Aorta (tissue), 5 donors: Measurements from ENCODE around the gene DEF6. TPM values are rescaled to one million over a fixed set of nuclear protein-coding genes. Genes with fewer than 3 reads are reported as not detected.

Experiments
- ATAC-seq: fragments of 200-7000 bp; cut with Tn5 transposase; one replicate; pipeline ENCODE4 v1.9.1; 2022; ENCODE audit warnings: moderate library complexity; ENCODE audit not compliant: low FRiP score
- DNase-seq, 2 donors: peaks; one replicate each; pipeline ENCODE4 v3.0.0-alpha.2; 2020
- H3K27ac ChIP-seq, 2 donors: one replicate each; pipeline ENCODE4 v1.5.1; 2013; ENCODE audit warnings: low read length in 2 of 2, mild to moderate bottlenecking in 2 of 2, moderate library complexity in 2 of 2, control low read depth in 1 of 2, inconsistent platforms in 1 of 2, low read depth in 1 of 2
- H3K27me3 ChIP-seq, 2 donors: one replicate each; pipeline ENCODE4 v1.6.1; 2013; ENCODE audit warnings: control low read depth in 1 of 2, low read length in 1 of 2, mild to moderate bottlenecking in 1 of 2, moderate library complexity in 1 of 2; ENCODE audit not compliant: insufficient read depth in 2 of 2, control insufficient read depth in 1 of 2
- H3K36me3 ChIP-seq, 2 donors: one replicate each; pipeline ENCODE4 v1.6.1; 2013; ENCODE audit warnings: control low read depth in 1 of 2, low read length in 1 of 2, mild to moderate bottlenecking in 1 of 2; ENCODE audit not compliant: insufficient read depth in 2 of 2, control insufficient read depth in 1 of 2
- H3K4me1 ChIP-seq, 2 donors: one replicate each; pipeline ENCODE4 v1.6.1; 2013; ENCODE audit warnings: low read length in 2 of 2, control low read depth in 1 of 2, mild to moderate bottlenecking in 1 of 2, moderate library complexity in 1 of 2; ENCODE audit not compliant: insufficient read depth in 2 of 2, control insufficient read depth in 1 of 2
- H3K4me3 ChIP-seq, 2 donors: one replicate each; pipeline ENCODE4 v1.5.1; 2013; ENCODE audit warnings: low read length in 2 of 2, control low read depth in 1 of 2, mild to moderate bottlenecking in 1 of 2
- H3K9me3 ChIP-seq: one replicate; pipeline ENCODE4 v1.6.1; 2013; ENCODE audit warnings: mild to moderate bottlenecking, low read length; ENCODE audit not compliant: control insufficient read depth
- WGBS, 2 donors: extraction: QIAGEN DNeasy Blood & Tissue Kit; methylation state at CpG; one replicate each; pipeline ENCODE4 v1.1.7; 2013; 5-methylcytosine and 5-hydroxymethylcytosine counted together
- intact Hi-C, 2 donors: fragments of 100-400 bp; cut with DNase I; formaldehyde crosslinking; loops; one replicate each; pipeline versions ENCODE4 v1.14.2 to v1.15.0; 2022
- polyA plus RNA-seq, 2 donors: library from polyadenylated mRNA; stranded (reverse); fragments of 200-250 nt; gene quantifications; one replicate each; pipeline ENCODE4 v1.2.3, GENCODE V29; 2013
- total RNA-seq, 2 donors: library from RNA; stranded (reverse); fragmentation: NEBNext Ultra II Directional; extraction: Animal tissue kit (Norgen Biotek cat#: 25700); gene quantifications; one replicate each; pipeline ENCODE4 v1.2.1, GENCODE V29; 2021
- donor health status: healthy with polysubstance abuse.
- donor health status: Bipolar disorder and iron deficiency.
- donor health status: DM: no; HTN: no; CAD: no.
- donor health status: DM: no; HTN: no; CAD: no.
- donor health status: DM: yes; HTN: yes; CAD: no.

Gene DEF6
- total and polyA plus RNA-seq, 4 donors = 1.5 to 13.0 (median 6.4) TPM

GRCh38 chr6:35368038-35368887 lies 70.6 kb downstream of the DEF6 start:
- H3K27me3 ChIP-seq = no peaks in the 10 kb centered on the region

DNA sequence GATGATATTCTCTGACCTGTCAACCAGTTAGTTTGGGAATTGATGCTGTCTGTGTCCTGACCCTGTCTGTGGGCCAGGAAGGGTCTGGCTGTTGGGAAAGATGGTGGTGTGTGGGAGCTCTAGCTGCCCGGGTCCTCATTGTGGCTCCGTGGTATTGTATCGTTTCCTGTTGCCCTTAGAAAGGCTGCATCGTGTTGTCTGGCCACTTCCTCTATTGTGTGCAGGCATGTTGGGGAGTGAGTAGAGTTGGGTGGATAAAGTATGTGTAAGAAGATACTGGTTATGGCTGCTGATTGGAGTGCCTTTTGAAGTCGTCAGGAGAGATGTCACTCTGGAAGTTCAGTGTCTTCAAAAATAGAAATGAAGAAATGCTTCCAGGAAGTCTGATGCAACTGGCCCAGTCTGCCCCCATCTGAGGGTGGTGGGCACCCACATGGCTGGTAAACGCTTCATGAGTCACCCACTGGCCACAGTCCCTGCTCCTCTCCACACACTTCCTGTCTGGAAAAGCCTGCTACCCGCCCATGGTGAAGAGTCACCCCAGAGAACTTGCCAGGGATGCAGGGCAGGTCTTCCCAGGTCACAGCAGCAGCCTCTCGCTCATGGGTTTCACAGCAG lies 72.6 kb downstream of the DEF6 start:
- peak; percentile 81 for ATAC-seq
- no peaks in the 10 kb centered on the region for H3K9me3 ChIP-seq
- H3K4me1 ChIP-seq = no peaks in the 10 kb centered on the region
- H3K27ac ChIP-seq = no peak overlapping the region
- intact Hi-C loops = no loop called here
- H3K36me3 ChIP-seq = no peaks in the 10 kb centered on the region
- DNase-seq = peak; percentile 92 to 95
- whole genome bisulfite sequencing, 2 donors = 31 to 33% methylated on average over 8 of the region's 8 CpGs
- no peaks in the 10 kb centered on the region for H3K27me3 ChIP-seq
- H3K4me3 ChIP-seq = no peak overlapping the region

More at GRCh38 chr6:35368038-35368887, 70.6 kb downstream of the DEF6 start:
- H3K4me1 ChIP-seq = no peaks in the 10 kb centered on the region
- H3K36me3 ChIP-seq = no peaks in the 10 kb centered on the region
- 74 to 89% methylated on average over 2 of the region's 2 CpGs for WGBS, 2 donors
- no peak for ATAC-seq
- intact Hi-C loops = no loop called here
- DNase-seq = peak; percentile 41 to 57
- H3K27ac ChIP-seq = no peak overlapping the region
- no peaks in the 10 kb centered on the region for H3K9me3 ChIP-seq
- H3K4me3 ChIP-seq = no peak overlapping the region

DNA sequence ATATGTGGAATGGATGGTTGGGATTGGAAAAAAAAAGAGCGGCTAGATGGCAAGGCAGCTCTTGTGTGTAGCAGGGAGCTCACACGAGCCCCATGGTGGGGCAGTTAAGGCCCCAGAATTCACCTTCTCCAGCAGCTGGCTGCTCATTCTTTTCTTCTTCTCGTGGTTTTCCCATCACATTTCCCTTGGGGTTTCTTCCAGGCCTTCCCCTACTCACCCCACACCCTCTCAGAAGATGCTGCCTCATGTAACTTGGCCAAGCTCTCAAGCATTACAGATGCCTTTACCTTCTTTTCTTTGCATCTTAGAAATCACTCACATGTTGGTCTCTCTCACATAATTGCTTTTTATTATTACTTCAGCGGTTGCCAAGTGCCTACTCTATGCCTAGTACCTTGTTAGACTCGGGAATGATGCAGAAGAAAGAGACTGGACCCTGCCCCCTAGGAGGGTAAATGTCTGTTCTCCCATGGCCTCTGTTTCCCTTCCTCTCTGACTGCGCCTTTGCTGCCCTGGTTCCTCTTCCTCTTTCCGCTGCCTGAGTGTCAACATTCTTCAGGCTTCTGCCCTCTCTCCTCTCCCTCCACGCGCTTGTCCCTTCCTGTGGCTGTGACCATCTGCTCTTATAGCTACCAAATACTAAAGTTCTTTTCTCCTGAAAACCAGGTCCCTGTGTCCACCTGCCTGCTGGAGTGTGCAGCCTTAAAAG lies 73.3 kb downstream of the DEF6 start:
- Histone ChIP-seq H3K4me3 (no peak overlapping the region), H3K27ac (no peak overlapping the region), H3K9me3 (no peaks in the 10 kb centered on the region), H3K4me1 (no peaks in the 10 kb centered on the region), H3K36me3 (no peaks in the 10 kb centered on the region), H3K27me3 (no peaks in the 10 kb centered on the region)
- intact Hi-C loops = no loop called here
- DNase-seq (peak in 1 of 2 donors; percentile 77), ATAC-seq (peak; percentile 56)
- 71 to 72% methylated on average over 9 of the region's 9 CpGs for WGBS, 2 donors

Other genes with a start within 250 kb of the DEF6 start
- under 1 TPM in 1 of 2 donors, not detected in 1; 0.36 TPM for gene TCP11, start 156.5 kb upstream of the DEF6 start, total RNA-seq
- gene TCP11, start 156.5 kb upstream of the DEF6 start, polyA plus RNA-seq = not detected
- gene SCUBE3, start 83.9 kb upstream of the DEF6 start, total RNA-seq = 10 to 100 TPM; 57.6 to 63.6 TPM
- 10 to 100 TPM in 1 of 2 donors, 1 to 10 TPM in 1; 9.1 to 50.9 TPM for gene SCUBE3, start 83.9 kb upstream of the DEF6 start, polyA plus RNA-seq
- 10 to 100 TPM; 26.6 to 46.4 TPM for gene ZNF76, start 38.1 kb upstream of the DEF6 start, total RNA-seq
- 10 to 100 TPM; 10.6 to 51.8 TPM for gene ZNF76, start 38.1 kb upstream of the DEF6 start, polyA plus RNA-seq
- gene PPARD, start 44.7 kb downstream of the DEF6 start, total RNA-seq = 10 to 100 TPM; 24.9 to 27.7 TPM
- 10 to 100 TPM in 1 of 2 donors, 1 to 10 TPM in 1; 5.9 to 16.7 TPM for gene PPARD, start 44.7 kb downstream of the DEF6 start, polyA plus RNA-seq
- 1 to 10 TPM; 4.7 to 5.5 TPM for gene FANCE, start 154.5 kb downstream of the DEF6 start, total RNA-seq
- 1 to 10 TPM; 1.3 to 4.4 TPM for gene FANCE, start 154.5 kb downstream of the DEF6 start, polyA plus RNA-seq
- gene RPL10A, start 170.6 kb downstream of the DEF6 start, total RNA-seq = 100 to 1,000 TPM; 834 to 875 TPM
- gene RPL10A, start 170.6 kb downstream of the DEF6 start, polyA plus RNA-seq = 1,000 to 10,000 TPM; 2,062 to 2,391 TPM
- 10 to 100 TPM; 43.5 to 78.0 TPM for gene TEAD3, start 199.3 kb downstream of the DEF6 start, total RNA-seq
- gene TEAD3, start 199.3 kb downstream of the DEF6 start, polyA plus RNA-seq = 10 to 100 TPM; 16.7 to 54.2 TPM
- not detected for gene TULP1, start 215.1 kb downstream of the DEF6 start, total RNA-seq
- gene TULP1, start 215.1 kb downstream of the DEF6 start, polyA plus RNA-seq = 1 to 10 TPM in 1 of 2 donors, not detected in 1; 3.3 TPM